IMR-90 (cell line): ENCODE measurements around the gene CD19.
A peak's percentile ranks its signal among the peaks of the same experiment; 100 is the strongest.

Source experiments
- BHLHE40 ChIP-seq: fragments of 150-350 bp; IDR thresholded peaks from 2 replicates; pipeline ENCODE4 v1.6.1; 2016; ENCODE audit warnings: mild to moderate bottlenecking, low read depth, low read length
- MAFK ChIP-seq: IDR thresholded peaks from 2 replicates; pipeline ENCODE4 v1.6.1; 2012; ENCODE audit warnings: low read depth, low read length, improper control_type of control experiment
- MXI1 ChIP-seq: IDR thresholded peaks from 2 replicates; pipeline ENCODE4 v1.6.1; 2012; ENCODE audit warnings: low read depth, mild to moderate bottlenecking, low read length, moderate library complexity, borderline replicate concordance
- NFE2L2 ChIP-seq: fragments of 150-350 bp; IDR thresholded peaks from 2 replicates; pipeline ENCODE4 v1.6.1; 2016; ENCODE audit warnings: low read depth, mild to moderate bottlenecking, low read length
- POLR2A ChIP-seq: IDR thresholded peaks from 2 replicates; pipeline ENCODE4 v1.6.1; 2012; ENCODE audit warnings: mild to moderate bottlenecking, low read depth, low read length
- RAD21 ChIP-seq: IDR thresholded peaks from 2 replicates; pipeline ENCODE4 v1.6.1; 2012; ENCODE audit warnings: low read length, improper control_type of control experiment
- RCOR1 ChIP-seq: IDR thresholded peaks from 2 replicates; pipeline ENCODE4 v1.6.1; 2012; ENCODE audit warnings: mild to moderate bottlenecking, low read length, improper control_type of control experiment; ENCODE audit not compliant: insufficient replicate concordance
- RFX5 ChIP-seq: IDR thresholded peaks from 2 replicates; pipeline ENCODE4 v1.8.0; 2012; ENCODE audit warnings: low read depth, mild to moderate bottlenecking, low read length, moderate library complexity
- TF ChIP-seq, protein P1 (sequence below): conservative IDR thresholded peaks from 2 replicates; pipeline ENCODE4 v1.5.1; 2012; ENCODE audit warnings: mild to moderate bottlenecking, low read depth, low read length, improper control_type of control experiment
- TF ChIP-seq, protein P2 (sequence below): fragments of 150-350 bp; IDR thresholded peaks from 2 replicates; pipeline ENCODE4 v1.6.1; 2017; ENCODE audit warnings: mild to moderate bottlenecking, antibody characterized with exemption, low read length, low read depth
- TF ChIP-seq, protein P3 (sequence below): fragments of 150-350 bp; IDR thresholded peaks from 2 replicates; pipeline ENCODE4 v1.6.1; 2016; ENCODE audit warnings: low read depth, mild to moderate bottlenecking, low read length, moderate library complexity, borderline replicate concordance

DNA sequence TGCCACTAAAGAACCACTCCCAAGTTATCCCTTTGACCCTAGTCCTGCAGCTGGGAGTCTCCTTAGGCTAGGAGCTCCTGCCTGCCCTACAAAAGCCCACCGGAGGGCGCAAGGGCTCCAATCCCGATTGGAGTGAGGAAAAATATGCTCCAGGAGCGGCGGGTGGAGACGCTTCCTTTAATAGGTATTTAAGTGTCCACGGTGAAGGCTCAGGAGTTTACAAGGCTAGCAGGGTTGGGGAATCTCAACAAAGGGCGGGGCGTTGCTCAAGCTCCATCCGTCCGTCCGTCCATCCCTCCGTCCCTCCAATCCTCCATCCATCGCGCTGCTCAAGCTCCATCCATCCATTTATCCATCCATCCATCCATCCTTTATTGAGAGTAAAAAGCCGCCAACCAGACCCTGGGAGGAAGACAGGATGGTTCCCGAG is 42.3 kb downstream of the CD19 start:
- TF ChIP-seq MAFK: no peak
- TF ChIP-seq POLR2A: no peak
- TF ChIP-seq, protein P1, sequence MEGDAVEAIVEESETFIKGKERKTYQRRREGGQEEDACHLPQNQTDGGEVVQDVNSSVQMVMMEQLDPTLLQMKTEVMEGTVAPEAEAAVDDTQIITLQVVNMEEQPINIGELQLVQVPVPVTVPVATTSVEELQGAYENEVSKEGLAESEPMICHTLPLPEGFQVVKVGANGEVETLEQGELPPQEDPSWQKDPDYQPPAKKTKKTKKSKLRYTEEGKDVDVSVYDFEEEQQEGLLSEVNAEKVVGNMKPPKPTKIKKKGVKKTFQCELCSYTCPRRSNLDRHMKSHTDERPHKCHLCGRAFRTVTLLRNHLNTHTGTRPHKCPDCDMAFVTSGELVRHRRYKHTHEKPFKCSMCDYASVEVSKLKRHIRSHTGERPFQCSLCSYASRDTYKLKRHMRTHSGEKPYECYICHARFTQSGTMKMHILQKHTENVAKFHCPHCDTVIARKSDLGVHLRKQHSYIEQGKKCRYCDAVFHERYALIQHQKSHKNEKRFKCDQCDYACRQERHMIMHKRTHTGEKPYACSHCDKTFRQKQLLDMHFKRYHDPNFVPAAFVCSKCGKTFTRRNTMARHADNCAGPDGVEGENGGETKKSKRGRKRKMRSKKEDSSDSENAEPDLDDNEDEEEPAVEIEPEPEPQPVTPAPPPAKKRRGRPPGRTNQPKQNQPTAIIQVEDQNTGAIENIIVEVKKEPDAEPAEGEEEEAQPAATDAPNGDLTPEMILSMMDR: peak; percentile 77
- no peak for TF ChIP-seq RFX5
- TF ChIP-seq RAD21: peak; percentile 74
- TF ChIP-seq BHLHE40: no peak
- TF ChIP-seq, protein P2, sequence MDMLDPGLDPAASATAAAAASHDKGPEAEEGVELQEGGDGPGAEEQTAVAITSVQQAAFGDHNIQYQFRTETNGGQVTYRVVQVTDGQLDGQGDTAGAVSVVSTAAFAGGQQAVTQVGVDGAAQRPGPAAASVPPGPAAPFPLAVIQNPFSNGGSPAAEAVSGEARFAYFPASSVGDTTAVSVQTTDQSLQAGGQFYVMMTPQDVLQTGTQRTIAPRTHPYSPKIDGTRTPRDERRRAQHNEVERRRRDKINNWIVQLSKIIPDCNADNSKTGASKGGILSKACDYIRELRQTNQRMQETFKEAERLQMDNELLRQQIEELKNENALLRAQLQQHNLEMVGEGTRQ: no peak
- no peak for TF ChIP-seq RCOR1
- TF ChIP-seq, protein P3, sequence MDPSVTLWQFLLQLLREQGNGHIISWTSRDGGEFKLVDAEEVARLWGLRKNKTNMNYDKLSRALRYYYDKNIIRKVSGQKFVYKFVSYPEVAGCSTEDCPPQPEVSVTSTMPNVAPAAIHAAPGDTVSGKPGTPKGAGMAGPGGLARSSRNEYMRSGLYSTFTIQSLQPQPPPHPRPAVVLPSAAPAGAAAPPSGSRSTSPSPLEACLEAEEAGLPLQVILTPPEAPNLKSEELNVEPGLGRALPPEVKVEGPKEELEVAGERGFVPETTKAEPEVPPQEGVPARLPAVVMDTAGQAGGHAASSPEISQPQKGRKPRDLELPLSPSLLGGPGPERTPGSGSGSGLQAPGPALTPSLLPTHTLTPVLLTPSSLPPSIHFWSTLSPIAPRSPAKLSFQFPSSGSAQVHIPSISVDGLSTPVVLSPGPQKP: no peak
- no peak for TF ChIP-seq NFE2L2
- no peak for TF ChIP-seq MXI1
